Uterus (tissue), 2 donors: ENCODE measurements around the gene TMEM51.

Source experiments
- POLR2A ChIP-seq, 2 donors: fragments of 450-650 bp; IDR thresholded peaks; one replicate each; pipeline ENCODE4 v1.6.1; 2016; ENCODE audit warnings: antibody characterized with exemption in 2 of 2, mild to moderate bottlenecking in 1 of 2, moderate library complexity in 1 of 2
- TF ChIP-seq, protein P1 (sequence below), 4 experiments: fragments of 200-600 bp in 2 of 4; fragments of 450-650 bp in 2 of 4; sonication (generic) in 2 of 4; IDR thresholded peaks; one replicate each; pipeline ENCODE4 v1.5.1; 2016 to 2019; ENCODE audit warnings: antibody characterized with exemption in 4 of 4, mild to moderate bottlenecking in 2 of 4, moderate library complexity in 1 of 4

DNA sequence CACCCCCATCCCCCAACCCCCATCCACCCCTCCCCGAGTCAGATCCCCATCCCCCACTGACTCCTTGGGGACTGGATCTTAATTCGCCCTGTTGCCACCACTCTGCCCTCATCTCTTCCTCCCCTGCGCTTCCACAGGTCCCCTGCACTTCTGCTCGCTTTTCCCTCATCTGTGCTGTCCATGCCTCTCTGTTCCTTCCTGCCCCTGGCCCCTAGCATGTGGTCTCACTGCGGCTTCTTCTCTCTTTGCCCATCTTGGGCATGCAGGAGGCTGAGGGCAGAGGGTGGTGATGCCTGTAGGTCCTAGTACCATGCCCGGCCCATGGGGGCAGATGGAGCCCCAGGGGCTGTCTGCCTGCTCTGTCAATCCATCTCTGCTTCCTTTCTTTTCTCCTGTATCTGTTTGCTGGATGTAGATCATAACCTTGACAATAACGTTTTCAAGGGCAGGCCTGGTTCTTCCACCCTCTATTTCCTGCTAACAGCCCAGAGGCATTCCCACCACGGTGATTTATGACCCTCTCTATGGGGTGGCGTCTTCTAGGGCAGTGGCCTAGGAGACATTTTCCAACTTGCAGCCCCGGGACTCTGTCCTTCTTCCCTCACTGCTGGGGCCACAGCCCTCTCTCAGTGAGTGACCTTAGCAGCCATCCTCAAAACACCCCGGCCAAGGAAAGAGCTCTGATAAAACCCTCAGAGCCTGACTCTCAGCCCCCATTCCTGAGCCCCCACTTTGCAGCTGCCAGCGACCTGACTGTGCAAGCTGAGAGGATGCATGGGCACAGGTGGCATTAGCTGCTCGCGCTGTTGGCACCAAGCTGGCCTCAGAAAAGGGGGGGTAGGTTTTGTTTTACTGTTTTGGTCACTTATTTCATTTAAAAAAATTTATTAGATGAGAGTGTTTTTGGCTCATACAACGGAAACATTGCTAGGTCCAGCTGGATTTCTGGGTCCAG is 33.9 kb downstream of the TMEM51 start:
- TF ChIP-seq, protein P1, sequence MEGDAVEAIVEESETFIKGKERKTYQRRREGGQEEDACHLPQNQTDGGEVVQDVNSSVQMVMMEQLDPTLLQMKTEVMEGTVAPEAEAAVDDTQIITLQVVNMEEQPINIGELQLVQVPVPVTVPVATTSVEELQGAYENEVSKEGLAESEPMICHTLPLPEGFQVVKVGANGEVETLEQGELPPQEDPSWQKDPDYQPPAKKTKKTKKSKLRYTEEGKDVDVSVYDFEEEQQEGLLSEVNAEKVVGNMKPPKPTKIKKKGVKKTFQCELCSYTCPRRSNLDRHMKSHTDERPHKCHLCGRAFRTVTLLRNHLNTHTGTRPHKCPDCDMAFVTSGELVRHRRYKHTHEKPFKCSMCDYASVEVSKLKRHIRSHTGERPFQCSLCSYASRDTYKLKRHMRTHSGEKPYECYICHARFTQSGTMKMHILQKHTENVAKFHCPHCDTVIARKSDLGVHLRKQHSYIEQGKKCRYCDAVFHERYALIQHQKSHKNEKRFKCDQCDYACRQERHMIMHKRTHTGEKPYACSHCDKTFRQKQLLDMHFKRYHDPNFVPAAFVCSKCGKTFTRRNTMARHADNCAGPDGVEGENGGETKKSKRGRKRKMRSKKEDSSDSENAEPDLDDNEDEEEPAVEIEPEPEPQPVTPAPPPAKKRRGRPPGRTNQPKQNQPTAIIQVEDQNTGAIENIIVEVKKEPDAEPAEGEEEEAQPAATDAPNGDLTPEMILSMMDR (IDR thresholded peaks at IDR 0.05), result no peak
- no peak for TF ChIP-seq POLR2A (IDR thresholded peaks at IDR 0.05)
